GM04504 (cell line): Measurements from ENCODE around the gene SREBF2.

Experiments used
- DNase-seq: peaks from one replicate; pipeline ENCODE4 v3.0.0-alpha.2; 2012; ENCODE audit warnings: low read depth

The SREBF2 gene

GRCh38 chr22:41832553-41833368 lies at the start of gene SREBF2:
TSS of gene SREBF2 (plus strand) at chr22:41833105. CDS start at chr22:41833271, 166 bp downstream.
- DNase-seq = peak; percentile 99

DNA sequence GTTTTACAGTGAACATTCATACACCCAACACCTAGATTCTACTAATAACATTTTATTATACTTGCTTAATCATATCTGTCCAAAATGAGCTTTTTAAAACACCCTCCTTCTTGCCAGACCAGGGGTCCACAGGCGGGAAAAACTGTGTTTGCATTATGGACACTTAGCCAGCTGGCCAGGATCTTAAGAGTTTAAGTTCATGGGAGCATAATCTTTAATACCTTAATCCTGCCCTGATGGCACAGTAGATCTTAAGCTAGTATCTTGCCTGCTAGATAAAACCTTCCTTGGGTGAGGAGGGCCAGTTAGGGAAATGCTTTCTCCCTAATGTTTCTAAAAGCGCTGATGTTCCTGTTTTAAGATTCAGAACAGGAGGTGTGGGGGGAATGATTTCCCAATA lies 45.6 kb upstream of the SREBF2 start:
- DNase-seq = no peak

GRCh38 chr22:41793871-41794270 lies 39.0 kb upstream of the SREBF2 start:
- no peak for DNase-seq

DNA sequence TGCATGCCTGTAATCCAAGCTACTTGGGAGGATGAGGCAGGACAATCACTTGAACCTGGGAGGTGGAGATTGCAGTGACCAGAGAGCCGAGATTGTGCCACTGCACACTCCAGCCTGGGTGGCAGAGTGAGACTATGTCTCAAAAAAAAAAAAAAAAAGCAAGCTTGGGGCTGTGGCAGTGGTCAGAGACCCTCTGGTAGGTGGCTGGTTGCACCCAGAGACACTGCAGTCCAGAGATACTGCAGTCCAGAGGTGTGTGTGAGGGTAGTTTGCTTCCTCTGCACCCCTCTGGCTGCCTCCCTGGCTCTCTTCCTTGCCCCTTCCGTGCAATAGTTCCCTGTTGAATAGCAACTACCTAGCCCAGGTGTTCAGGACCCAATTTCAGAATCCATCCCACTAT lies 34.2 kb upstream of the SREBF2 start:
- DNase-seq = no peak

DNA sequence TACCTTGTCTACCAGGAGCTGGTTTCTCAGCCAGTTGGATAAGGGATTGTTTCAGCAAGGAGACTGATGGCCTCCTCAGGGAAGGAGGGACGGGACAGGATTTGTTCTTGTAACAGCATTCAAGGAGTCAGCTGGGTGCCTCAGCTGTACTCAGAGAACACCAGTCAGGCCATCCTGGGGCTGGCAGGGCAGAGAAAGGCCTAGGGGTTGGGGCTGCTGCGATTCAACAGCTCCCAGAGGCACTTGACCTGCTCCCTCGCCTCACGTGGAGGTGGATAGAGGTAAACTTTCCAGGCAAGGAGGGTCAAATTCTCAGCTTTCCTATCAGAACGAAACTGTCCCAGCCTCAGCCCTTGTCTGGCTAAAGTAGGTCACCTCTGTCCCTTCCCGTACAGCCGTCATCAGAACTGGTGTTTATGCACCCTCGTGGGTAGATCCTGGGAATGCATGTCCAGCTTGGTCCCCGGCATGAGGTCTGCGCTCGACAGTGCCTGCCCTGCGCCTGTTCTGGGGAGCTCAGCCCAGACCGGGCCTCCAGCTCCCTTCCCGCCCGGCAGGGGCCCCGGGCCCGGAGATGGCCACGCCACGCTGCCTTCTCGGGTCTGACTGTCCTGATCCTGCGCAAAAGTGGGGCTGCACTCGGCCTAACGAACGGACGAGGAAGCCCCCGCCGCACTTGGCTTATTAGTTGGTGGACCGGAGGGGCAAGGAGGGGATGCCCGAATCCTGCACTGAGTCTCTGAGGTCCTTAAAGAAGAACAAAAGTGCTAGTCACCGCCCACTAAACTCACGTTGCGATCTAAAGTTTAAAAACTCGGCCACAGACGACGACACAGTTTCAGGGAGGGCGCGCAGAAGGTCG lies 33.2 kb upstream of the SREBF2 start:
- DNase-seq = no peak

GRCh38 chr22:41800348-41801146 lies 32.4 kb upstream of the SREBF2 start, which contains the start of gene CCDC134:
TSS of gene CCDC134 (plus strand) at chr22:41800679. CDS start at chr22:41808891, 8,212 bp downstream.
- peak; percentile 56 for DNase-seq

DNA sequence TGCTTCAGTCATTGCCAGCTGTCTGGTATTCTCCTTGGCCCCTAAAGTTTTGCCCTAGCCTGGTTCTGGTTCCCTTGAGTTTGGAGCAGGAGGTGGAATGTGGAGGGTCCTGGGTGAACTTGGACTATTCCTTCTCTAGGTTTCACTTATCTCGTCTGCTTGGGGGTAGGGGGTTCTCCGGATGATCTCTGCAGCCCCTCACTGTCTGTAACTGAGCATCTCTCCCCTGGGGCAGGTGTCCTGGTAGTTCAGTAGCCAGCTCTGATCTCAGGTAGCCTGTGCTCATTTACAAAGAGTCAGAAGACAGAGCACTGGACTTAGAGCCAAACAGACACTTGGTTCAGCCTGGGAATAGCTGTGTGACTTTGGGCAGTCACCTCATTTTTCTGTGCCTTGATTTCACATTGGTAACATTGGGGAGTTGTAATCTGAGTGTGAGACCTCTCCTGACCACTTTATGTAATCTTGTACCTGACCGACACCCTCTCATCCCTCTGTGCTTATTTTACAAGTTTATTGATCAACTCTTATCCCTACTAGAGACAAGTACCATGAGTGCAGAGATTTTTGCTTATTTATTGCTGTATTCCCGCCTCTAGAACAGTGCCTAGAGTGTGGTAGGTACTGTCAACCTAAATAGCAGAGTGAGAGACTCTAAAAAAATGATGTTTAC lies 31.6 kb upstream of the SREBF2 start:
- no peak for DNase-seq

DNA sequence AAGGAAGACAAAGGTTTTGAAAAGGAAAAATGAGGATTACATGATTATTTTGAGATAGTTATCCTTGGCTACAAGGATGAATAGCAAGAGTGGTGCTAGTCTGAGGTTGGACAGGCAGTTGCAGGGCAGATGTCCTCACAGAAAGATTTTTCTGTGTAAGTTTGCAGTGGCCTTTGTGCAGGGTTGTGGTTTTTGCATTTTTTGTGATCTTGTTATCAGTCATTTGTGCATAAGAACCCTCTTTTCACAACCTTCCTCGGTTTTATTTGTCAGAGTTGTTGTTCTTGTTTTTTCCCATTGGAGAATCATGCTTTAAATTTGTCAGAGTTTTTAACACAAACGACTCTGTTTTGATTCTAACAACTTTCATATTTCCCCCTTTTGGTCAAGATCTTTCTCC lies 31.0 kb upstream of the SREBF2 start:
- no peak for DNase-seq

- no peak for DNase-seq
Measured at GRCh38 chr22:41805639-41806038, 27.3 kb upstream of the SREBF2 start.

- no peak for DNase-seq
Measured at GRCh38 chr22:41808400-41808799, 24.5 kb upstream of the SREBF2 start.

DNA sequence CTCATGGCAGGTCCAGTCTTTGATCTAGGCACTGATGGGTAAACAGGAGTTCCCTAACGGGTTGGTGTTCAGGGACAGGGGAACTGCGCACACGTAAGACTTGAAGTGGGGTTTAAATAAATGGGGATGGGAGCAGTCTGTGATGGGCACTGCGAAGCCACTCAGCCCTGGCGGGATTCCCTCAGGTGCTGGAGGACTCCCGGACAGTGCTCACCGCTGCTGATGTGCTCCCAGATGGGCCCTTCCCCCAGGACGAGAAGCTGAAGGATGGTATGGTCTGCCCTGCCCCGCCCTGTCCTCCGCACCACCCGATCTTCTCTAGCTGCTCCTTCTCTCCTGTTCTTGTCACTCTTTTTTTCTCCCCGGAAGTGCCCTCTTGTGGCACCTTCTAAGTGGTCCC lies 22.9 kb upstream of the SREBF2 start:
- no peak for DNase-seq

DNA sequence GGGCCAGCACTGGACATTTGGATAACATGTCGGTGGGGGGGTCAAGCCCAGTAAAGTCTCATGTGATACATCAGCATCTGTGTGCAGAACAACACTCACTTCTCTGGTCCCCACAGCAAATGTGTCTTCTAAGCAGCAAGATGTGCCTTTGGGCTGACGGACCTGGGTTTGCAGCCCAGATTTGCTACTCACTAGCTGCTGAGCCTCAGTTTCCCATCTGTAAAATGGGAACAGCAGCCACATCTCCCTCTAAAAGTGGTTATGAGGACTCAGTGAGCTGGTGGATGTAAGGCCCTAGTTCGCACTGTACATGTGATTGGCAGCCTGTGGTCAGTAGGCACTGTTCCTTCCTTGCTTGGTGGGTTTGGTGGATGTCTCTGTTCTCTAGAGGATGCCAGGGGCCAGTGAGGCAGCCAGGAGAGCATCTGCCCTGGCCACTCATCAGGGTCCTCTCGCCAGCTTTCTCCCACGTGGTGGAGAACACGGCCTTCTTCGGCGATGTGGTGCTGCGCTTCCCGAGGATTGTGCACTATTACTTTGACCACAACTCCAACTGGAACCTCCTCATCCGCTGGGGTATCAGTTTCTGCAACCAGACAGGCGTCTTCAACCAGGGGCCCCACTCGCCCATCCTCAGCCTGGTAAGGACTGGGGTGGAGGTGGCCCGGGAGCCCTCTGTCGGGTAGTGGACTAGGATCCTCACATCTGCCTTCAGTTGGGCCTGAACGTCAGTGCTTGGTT lies 19.9 kb upstream of the SREBF2 start:
- no peak for DNase-seq

DNA sequence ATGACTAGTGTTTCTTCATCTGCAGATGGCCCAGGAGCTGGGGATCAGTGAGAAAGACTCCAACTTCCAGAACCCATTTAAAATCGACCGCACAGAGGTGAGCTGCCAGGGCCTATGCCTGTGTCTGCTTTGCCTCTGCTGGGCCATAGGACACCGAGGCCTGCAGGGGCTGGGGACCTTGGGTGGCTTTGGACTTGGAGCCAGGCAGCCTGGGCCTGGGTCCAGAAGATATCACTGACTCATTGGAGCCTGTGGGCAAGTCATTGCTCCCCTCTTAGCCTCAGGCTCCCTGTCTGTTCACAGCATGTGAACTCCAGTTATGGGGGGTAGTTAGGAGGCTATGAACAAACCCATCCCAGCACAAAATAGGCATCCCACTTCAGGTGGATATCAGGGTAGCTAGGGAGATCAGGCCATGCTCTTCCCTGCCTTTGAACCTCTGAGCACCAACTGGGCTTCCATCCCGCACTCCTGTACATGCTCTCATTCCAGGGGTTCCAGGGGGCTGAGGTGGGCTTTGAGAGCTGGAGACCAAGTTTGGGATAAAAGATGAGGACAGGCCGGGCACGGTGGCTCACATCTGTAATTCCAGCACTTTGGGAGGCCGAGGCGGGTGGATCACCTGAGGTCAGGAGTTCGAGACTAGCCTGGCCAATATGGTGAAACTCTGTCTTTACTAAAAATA lies 19.0 kb upstream of the SREBF2 start:
- DNase-seq = no peak

GRCh38 chr22:41815716-41816115 lies 17.2 kb upstream of the SREBF2 start:
- no peak for DNase-seq

GRCh38 chr22:41816241-41816640 lies 16.7 kb upstream of the SREBF2 start:
- no peak for DNase-seq

- DNase-seq = no peak
Measured at GRCh38 chr22:41816871-41817270, 16.0 kb upstream of the SREBF2 start.

DNA sequence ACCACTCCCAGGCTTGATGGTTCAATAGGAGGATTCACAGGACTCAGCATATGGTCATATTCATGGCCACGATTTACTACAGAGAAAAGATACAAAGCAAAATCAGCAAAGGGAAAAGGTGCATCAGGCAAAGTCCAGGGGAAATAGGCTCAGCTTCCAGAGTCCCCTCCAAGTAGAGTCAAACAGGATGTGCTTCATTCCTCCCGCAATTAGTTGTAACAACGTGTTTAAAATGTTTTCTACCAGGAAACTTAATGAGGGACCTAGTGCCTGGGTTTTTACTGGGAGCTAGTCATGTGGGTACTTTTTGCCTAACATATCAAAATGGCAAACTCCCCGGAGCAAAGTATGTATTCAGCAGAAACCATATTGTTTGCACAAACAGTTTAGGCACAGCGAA lies 14.9 kb upstream of the SREBF2 start:
- no peak for DNase-seq

DNA sequence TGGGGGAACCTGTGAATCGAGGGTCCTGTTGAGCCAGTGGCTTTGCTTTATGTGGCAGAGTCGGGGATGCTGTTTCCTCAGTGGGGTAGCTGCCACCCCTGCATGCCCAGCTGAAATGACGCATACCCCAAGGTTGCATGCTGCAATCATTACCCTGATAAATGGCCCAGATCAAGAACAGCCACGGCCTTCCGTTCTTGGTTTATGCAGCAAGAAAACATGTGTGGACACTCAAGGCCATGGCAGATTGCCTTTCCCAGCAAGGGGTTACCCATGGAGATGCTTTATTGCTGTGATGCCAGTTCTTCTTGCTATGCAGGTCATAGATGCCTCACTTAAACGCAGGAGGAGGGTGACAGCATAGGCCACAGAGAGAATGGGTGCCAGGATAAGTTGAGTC lies 14.3 kb upstream of the SREBF2 start:
- DNase-seq = no peak

DNA sequence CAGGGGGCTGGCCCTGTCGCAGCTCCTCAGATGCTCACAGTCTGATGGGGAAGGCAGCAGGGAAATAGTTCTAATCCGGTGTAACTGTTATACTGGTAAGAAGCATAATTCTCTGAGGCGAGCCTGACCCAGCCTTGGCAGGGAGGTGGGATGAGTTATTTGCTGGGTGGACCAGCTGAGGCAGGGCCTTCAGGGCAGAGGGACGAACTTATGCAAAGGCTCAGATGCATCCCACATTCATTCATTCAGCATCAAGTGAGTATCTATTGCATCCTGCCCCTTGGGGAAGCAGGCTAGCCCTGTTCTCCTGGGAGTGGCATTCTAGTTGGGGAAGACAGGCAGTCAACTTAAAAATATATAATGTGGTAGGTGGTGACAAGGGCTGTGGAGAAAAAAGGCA lies 13.6 kb upstream of the SREBF2 start:
- no peak for DNase-seq

GRCh38 chr22:41820447-41820846 lies 12.5 kb upstream of the SREBF2 start:
- no peak for DNase-seq
